Testis (tissue), 3 donors: ENCODE results near the gene MSH5. TPM values are rescaled to one million over a fixed set of nuclear protein-coding genes. Genes with fewer than 3 reads are reported as not detected.
A peak's percentile ranks its signal among the peaks of the same experiment; 100 is the strongest.

Experiments
- DNase-seq: peaks from one replicate; pipeline ENCODE4 v3.0.0-alpha.2; 2019
- H3K27ac ChIP-seq, 2 donors: fragments of 200-600 bp; sonication (generic); one replicate each; pipeline ENCODE4 v1.5.1; 2019
- H3K27me3 ChIP-seq: fragments of 200-600 bp; sonication (generic); one replicate; pipeline ENCODE4 v1.5.1; 2019
- H3K36me3 ChIP-seq: fragments of 200-600 bp; sonication (generic); one replicate; pipeline ENCODE4 v1.5.1; 2017; ENCODE audit warnings: low read depth; ENCODE audit errors: missing control alignments
- H3K4me1 ChIP-seq: fragments of 200-600 bp; sonication (generic); one replicate; pipeline ENCODE4 v1.5.1; 2019
- H3K4me3 ChIP-seq, 2 donors: fragments of 200-600 bp; sonication (generic); one replicate each; pipeline ENCODE4 v1.5.1; 2017 to 2019
- H3K9me3 ChIP-seq: fragments of 200-600 bp; sonication (generic); one replicate; pipeline ENCODE4 v1.5.1; 2017
- POLR2A ChIP-seq: fragments of 450-650 bp; IDR thresholded peaks from one replicate; pipeline ENCODE4 v1.6.1; 2017; ENCODE audit warnings: antibody characterized with exemption, mild to moderate bottlenecking, moderate library complexity
- WGBS, 2 donors: methylation state at CpG; one replicate each; pipeline ENCODE4 v1.1.5; 2018; 5-methylcytosine and 5-hydroxymethylcytosine counted together
- intact Hi-C: fragments of 100-400 bp; cut with DNase I; formaldehyde crosslinking; loops from one replicate; pipeline ENCODE4 v1.15.1; 2023; ENCODE audit warnings: low total_unique reads
- polyA plus RNA-seq: library from polyadenylated mRNA; stranded (reverse); fragments of 350-450 nt; fragmentation: Illumina TruSeq; extraction: RNeasy Lipid Tissue Mini Kit (QIAGEN cat#74804); gene quantifications from one replicate; pipeline ENCODE4 v1.2.3, GENCODE V29; 2014; ENCODE audit warnings: low read depth, low replicate concordance; ENCODE audit not compliant: insufficient read depth
- total RNA-seq, 2 donors: library from RNA; depleted of rRNA; stranded (reverse); fragments of >200 nt; gene quantifications; one replicate each; pipeline ENCODE4 v1.2.3, GENCODE V29; 2016
- TF ChIP-seq, protein P1 (sequence below), 3 experiments: fragments of 450-650 bp in 2 of 3; fragments of 200-600 bp in 1 of 3; sonication (generic) in 1 of 3; IDR thresholded peaks; one replicate each; pipeline ENCODE4 v1.5.1; 2016 to 2019; ENCODE audit warnings: antibody characterized with exemption in 3 of 3, mild to moderate bottlenecking in 2 of 3, moderate library complexity in 1 of 3

Gene MSH5
- total and polyA plus RNA-seq, 3 donors from 2014 or later, result 36.2 to 135 (median 77.6) TPM

GRCh38 chr6:31734247-31734820, 5.5 kb upstream of the MSH5 start:
- no peak for DNase-seq
- H3K9me3 ChIP-seq, result no peaks in the 10 kb centered on the region
- H3K4me1 ChIP-seq, result peaks cover 21% of the 10 kb centered on the region
- 77% methylated on average over 2 of the region's 2 CpGs; no CpG with 5 or more reads in 1 of the 2 donors for WGBS, 2 donors
- H3K27me3 ChIP-seq, result no peaks in the 10 kb centered on the region
- peak overlapping the region in 1 of 2 donors; percentile 71 for H3K4me3 ChIP-seq
- peak overlapping the region; percentile 86 to 87 for H3K27ac ChIP-seq
- H3K36me3 ChIP-seq, result no peaks in the 10 kb centered on the region
- TF ChIP-seq, protein P1, sequence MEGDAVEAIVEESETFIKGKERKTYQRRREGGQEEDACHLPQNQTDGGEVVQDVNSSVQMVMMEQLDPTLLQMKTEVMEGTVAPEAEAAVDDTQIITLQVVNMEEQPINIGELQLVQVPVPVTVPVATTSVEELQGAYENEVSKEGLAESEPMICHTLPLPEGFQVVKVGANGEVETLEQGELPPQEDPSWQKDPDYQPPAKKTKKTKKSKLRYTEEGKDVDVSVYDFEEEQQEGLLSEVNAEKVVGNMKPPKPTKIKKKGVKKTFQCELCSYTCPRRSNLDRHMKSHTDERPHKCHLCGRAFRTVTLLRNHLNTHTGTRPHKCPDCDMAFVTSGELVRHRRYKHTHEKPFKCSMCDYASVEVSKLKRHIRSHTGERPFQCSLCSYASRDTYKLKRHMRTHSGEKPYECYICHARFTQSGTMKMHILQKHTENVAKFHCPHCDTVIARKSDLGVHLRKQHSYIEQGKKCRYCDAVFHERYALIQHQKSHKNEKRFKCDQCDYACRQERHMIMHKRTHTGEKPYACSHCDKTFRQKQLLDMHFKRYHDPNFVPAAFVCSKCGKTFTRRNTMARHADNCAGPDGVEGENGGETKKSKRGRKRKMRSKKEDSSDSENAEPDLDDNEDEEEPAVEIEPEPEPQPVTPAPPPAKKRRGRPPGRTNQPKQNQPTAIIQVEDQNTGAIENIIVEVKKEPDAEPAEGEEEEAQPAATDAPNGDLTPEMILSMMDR (IDR thresholded peaks at IDR 0.05), result no peak
- no peak for TF ChIP-seq POLR2A
- intact Hi-C loops, result no loop called here

DNA sequence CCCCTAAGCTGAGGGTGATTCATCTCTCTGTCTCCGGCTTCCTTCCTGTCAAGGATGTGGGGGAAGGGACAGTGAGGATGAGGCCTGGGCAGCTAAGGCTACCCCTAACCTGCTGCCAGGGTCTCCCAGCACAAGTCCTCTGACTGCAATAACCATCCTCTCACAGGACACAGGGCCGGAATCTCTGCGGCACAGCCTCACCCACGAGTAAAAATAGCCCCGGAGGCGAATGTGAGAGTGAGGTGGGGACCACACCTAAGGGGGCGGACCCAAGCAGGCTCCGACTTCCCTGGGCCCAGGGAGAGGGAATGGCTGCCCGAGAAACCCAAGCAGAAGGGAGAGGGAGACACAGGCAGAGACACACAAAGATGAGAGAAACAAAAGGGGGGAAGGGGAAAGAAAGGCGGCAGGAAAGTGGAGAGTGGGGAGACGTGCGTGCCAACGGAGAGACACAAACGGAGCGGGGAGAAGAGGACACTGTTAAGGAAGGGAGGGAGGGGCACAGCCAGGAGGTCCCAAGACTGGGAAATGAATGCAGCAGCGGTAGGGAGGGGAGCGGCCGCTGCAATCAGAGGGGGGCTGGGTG, 4.9 kb upstream of the MSH5 start:
- TF ChIP-seq, protein P1 (IDR thresholded peaks at IDR 0.05), result no peak
- TF ChIP-seq POLR2A, result no peak
- Histone ChIP-seq H3K36me3 (no peaks in the 10 kb centered on the region), H3K4me3 (peak overlapping the region; percentile 47 to 71), H3K27me3 (no peaks in the 10 kb centered on the region), H3K9me3 (no peaks in the 10 kb centered on the region), H3K27ac (peak overlapping the region; percentile 86 to 87), H3K4me1 (peaks cover 21% of the 10 kb centered on the region)
- WGBS, 2 donors, result 21 to 24% methylated on average over 18 of the region's 18 CpGs
- intact Hi-C loops, result no loop called here
- DNase-seq, result peak; percentile 52

DNA sequence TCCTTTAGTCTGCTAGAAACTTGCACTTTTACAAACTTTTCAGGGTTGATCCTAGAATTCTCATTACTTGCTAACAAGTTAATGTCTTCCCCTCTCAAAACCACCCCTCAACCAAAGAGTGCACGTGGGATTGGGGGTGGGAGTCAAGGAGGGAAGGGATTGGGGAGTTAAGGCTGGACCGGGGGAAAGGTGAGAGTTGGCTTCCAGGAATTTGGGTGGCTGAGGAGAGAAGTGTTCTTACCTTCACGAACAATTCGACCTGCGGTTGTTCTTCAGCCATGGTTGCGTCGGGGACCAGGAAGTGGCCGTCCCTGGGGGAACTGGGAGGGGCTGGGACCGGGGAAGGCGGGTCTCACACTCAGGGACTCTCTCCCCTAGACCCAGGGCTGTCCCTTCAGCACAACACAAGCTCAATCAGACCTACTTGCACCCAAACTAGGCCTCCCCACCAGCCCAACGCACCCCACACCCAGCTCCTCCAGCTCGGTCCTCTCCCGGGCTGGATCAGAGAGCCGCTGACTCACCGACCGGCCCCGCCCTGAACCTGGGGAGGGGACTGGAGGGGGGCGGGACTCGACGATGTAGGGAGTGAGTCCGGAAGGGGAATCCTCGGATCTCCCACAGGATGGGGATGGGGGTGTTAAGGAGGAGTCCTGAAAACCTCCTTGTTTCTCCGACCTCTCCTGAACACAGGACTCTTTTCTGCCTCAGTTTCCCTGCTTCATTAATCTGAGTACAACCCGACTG, 3.6 kb upstream of the MSH5 start, which contains the start of gene CLIC1:
TSS of gene CLIC1 (minus strand) at position 510 of the 747 bp plus-strand sequence. CDS start at position 280, 230 bp downstream.
- Histone ChIP-seq H3K9me3 (no peaks in the 10 kb centered on the region), H3K4me3 (peak within 1 kb of the TSS; percentile 47 to 71), H3K27me3 (no peaks in the 10 kb centered on the region), H3K4me1 (peaks cover 26% of the 10 kb centered on the region), H3K27ac (peak within 1 kb of the TSS; percentile 86 to 87), H3K36me3 (no peaks in the 10 kb centered on the region)
- TF ChIP-seq, protein P1 (IDR thresholded peaks at IDR 0.05), result no peak
- TF ChIP-seq POLR2A, result peak; percentile 91
- 22 to 37% methylated on average over 22 to 24 of the region's 24 CpGs for WGBS, 2 donors
- DNase-seq, result peak; percentile 87
- intact Hi-C loops, result no loop called here

DNA sequence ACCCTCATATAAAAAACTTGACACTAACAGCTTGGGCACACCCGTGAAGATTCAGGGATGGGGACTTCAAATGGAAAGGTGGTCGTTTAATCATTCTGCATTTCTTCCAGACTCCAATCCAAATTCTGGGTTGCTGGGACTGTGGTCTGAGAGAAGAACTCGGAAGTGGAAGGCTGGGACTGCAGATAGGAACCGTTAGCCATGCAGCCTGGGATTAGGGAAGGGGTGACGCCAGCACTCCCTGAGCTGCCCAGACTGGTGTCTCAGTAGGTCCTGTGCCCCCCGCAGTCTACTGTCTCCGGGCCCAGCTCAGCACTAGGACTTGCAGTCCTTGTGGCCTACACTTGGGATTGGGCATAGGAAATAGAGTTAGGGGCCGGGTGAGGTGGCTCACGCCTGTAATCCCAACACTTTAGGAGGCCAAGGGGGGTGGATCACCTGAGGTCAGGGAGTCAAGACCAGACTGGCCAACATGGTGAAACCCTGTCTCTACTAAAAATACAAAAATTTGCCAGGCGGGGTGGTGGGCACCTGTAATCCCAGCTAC, 3.0 kb upstream of the MSH5 start:
- H3K4me1 ChIP-seq, result peaks cover 26% of the 10 kb centered on the region

More for the DNA sequence above, 3.0 kb upstream of the MSH5 start:
- H3K27me3 ChIP-seq, result no peaks in the 10 kb centered on the region
- 47 to 64% methylated on average over 9 to 10 of the region's 10 CpGs for WGBS, 2 donors
- TF ChIP-seq, protein P1 (IDR thresholded peaks at IDR 0.05), result no peak
- no peak for TF ChIP-seq POLR2A
- H3K27ac ChIP-seq, result peak overlapping the region; percentile 86 to 87
- H3K4me3 ChIP-seq, result peak overlapping the region; percentile 47 to 71
- no peaks in the 10 kb centered on the region for H3K9me3 ChIP-seq
- H3K36me3 ChIP-seq, result no peaks in the 10 kb centered on the region
- DNase-seq, result no peak
- intact Hi-C loops, result no loop called here
